Activated CD4-positive, alpha-beta T cell treated with anti-CD3 and anti-CD28 coated beads, Interleukin-2, amount 10 ng/mL, durations not matched to agents 7 days and 5 days (primary cell): Measurements from ENCODE around the gene CUX1. TPM values are rescaled to one million over a fixed set of nuclear protein-coding genes. Genes with fewer than 3 reads are reported as not detected.

Experiments
- CTCF ChIA-PET: fragments of 350-600 bp; sonication (Branson Sonifier 250); formaldehyde crosslinking; loops from one replicate; lab custom pipeline; 2021; ENCODE audit warnings: antibody characterized with exemption; lab: Charles Lee
- POLR2A ChIA-PET: fragments of 350-600 bp; sonication (Branson Sonifier 250); formaldehyde crosslinking; loops from one replicate; lab custom pipeline; 2021; ENCODE audit warnings: antibody characterized with exemption; lab: Charles Lee
- DNase-seq: peaks from one replicate; pipeline ENCODE4 v3.0.0-alpha.2; 2020
- H3K27ac Mint-ChIP-seq: one replicate; pipeline ENCODE4 v1.8.0; 2021; ENCODE audit warnings: mild to moderate bottlenecking, moderate library complexity, mixed read lengths
- H3K27me3 Mint-ChIP-seq: one replicate; pipeline ENCODE4 v1.8.0; 2021; ENCODE audit warnings: mixed read lengths
- H3K36me3 Mint-ChIP-seq: one replicate; pipeline ENCODE4 v1.8.0; 2021; ENCODE audit warnings: low read depth, mixed read lengths
- H3K4me1 Mint-ChIP-seq: one replicate; pipeline ENCODE4 v1.8.0; 2021; ENCODE audit warnings: mixed read lengths
- H3K4me3 Mint-ChIP-seq: one replicate; pipeline ENCODE4 v1.8.0; 2021; ENCODE audit warnings: mild to moderate bottlenecking, moderate library complexity, mixed read lengths
- H3K9me3 Mint-ChIP-seq: one replicate; pipeline ENCODE4 v1.8.0; 2021; ENCODE audit warnings: mixed read lengths
- total RNA-seq, 2 experiments: library from RNA; stranded (reverse); gene quantifications; one replicate each; pipeline ENCODE4 v1.2.3, GENCODE V29; 2021

The CUX1 gene
- total RNA-seq, 2 experiments from 2014 or later = 27.8 to 34.7 TPM

GRCh38 chr7:101941481-101942383 is 124.3 kb downstream of the CUX1 start:
- Mint-ChIP-seq H3K9me3 (no peaks in the 10 kb centered on the region), H3K27ac (no peak overlapping the region), H3K27me3 (no peaks in the 10 kb centered on the region), H3K4me3 (no peak overlapping the region), H3K4me1 (no peaks in the 10 kb centered on the region), H3K36me3 (no peaks in the 10 kb centered on the region)
- ChIA-PET CTCF (interaction anchor here (0.6 to 0.9 kb wide), 2 partner anchors 12 to 207 kb away, joined by 3 read pairs; no protein-coding TSS in a partner anchor), POLR2A (no interaction called here)
- DNase-seq = no peak

- H3K36me3 Mint-ChIP-seq = no peaks in the 10 kb centered on the region
- H3K9me3 Mint-ChIP-seq = no peaks in the 10 kb centered on the region
- POLR2A ChIA-PET = no interaction called here
- DNase-seq = no peak
- no peak overlapping the region for H3K27ac Mint-ChIP-seq
- no peak overlapping the region for H3K4me3 Mint-ChIP-seq
- H3K27me3 Mint-ChIP-seq = no peaks in the 10 kb centered on the region
- H3K4me1 Mint-ChIP-seq = no peaks in the 10 kb centered on the region
- CTCF ChIA-PET = no interaction called here
Observed at GRCh38 chr7:101942603-101943210, 125.3 kb downstream of the CUX1 start.

GRCh38 chr7:101943306-101943705 is 125.9 kb downstream of the CUX1 start:
- no peak for DNase-seq
- Mint-ChIP-seq H3K4me1 (no peaks in the 10 kb centered on the region), H3K36me3 (no peaks in the 10 kb centered on the region), H3K27ac (no peak overlapping the region), H3K27me3 (no peaks in the 10 kb centered on the region), H3K4me3 (no peak overlapping the region), H3K9me3 (no peaks in the 10 kb centered on the region)
- POLR2A ChIA-PET = no interaction called here
- CTCF ChIA-PET = no interaction called here

GRCh38 chr7:101943889-101944600 is 126.6 kb downstream of the CUX1 start:
- no peak for DNase-seq
- H3K36me3 Mint-ChIP-seq = no peaks in the 10 kb centered on the region
- ChIA-PET POLR2A (no interaction called here), CTCF (interaction anchor here (0.6 kb wide), 1 partner anchor 311 kb away, joined by 3 read pairs; no protein-coding TSS in a partner anchor)
- H3K27me3 Mint-ChIP-seq = no peaks in the 10 kb centered on the region
- no peaks in the 10 kb centered on the region for H3K4me1 Mint-ChIP-seq
- H3K9me3 Mint-ChIP-seq = no peaks in the 10 kb centered on the region
- no peak overlapping the region for H3K4me3 Mint-ChIP-seq
- no peak overlapping the region for H3K27ac Mint-ChIP-seq

GRCh38 chr7:101944611-101945010 is 127.2 kb downstream of the CUX1 start:
- H3K4me1 Mint-ChIP-seq = no peaks in the 10 kb centered on the region
- H3K9me3 Mint-ChIP-seq = no peaks in the 10 kb centered on the region
- no peak overlapping the region for H3K27ac Mint-ChIP-seq
- H3K4me3 Mint-ChIP-seq = no peak overlapping the region
- H3K27me3 Mint-ChIP-seq = no peaks in the 10 kb centered on the region
- no peak for DNase-seq
- ChIA-PET CTCF (interaction anchor here (0.6 kb wide), 1 partner anchor 312 kb away, joined by 3 read pairs; no protein-coding TSS in a partner anchor), POLR2A (no interaction called here)
- H3K36me3 Mint-ChIP-seq = no peaks in the 10 kb centered on the region

GRCh38 chr7:101945034-101945758 is 127.8 kb downstream of the CUX1 start:
- CTCF ChIA-PET = interaction anchor here (0.5 kb wide), 1 partner anchor 801 kb away, joined by 4 read pairs; no protein-coding TSS in a partner anchor
- DNase-seq = no peak
- Mint-ChIP-seq H3K27ac (no peak overlapping the region), H3K27me3 (no peaks in the 10 kb centered on the region), H3K9me3 (no peaks in the 10 kb centered on the region), H3K4me1 (no peaks in the 10 kb centered on the region), H3K36me3 (no peaks in the 10 kb centered on the region), H3K4me3 (no peak overlapping the region)
- POLR2A ChIA-PET = no interaction called here

- Mint-ChIP-seq H3K9me3 (no peaks in the 10 kb centered on the region), H3K27ac (no peak overlapping the region), H3K36me3 (no peaks in the 10 kb centered on the region), H3K27me3 (no peaks in the 10 kb centered on the region), H3K4me1 (no peaks in the 10 kb centered on the region), H3K4me3 (no peak overlapping the region)
- ChIA-PET CTCF (no interaction called here), POLR2A (interaction anchor here (0.6 kb wide), 1 partner anchor 335 kb away, joined by 3 read pairs; no protein-coding TSS in a partner anchor)
- no peak for DNase-seq
Observed at GRCh38 chr7:101947899-101948298, 130.5 kb downstream of the CUX1 start.

GRCh38 chr7:101948650-101949049 is 131.2 kb downstream of the CUX1 start:
- Mint-ChIP-seq H3K27ac (no peak overlapping the region), H3K36me3 (no peaks in the 10 kb centered on the region)
- POLR2A ChIA-PET = no interaction called here

GRCh38 chr7:101950450-101951119 is 133.2 kb downstream of the CUX1 start:
- POLR2A ChIA-PET = no interaction called here
- Mint-ChIP-seq H3K9me3 (no peaks in the 10 kb centered on the region), H3K27me3 (no peaks in the 10 kb centered on the region), H3K27ac (no peak overlapping the region), H3K4me3 (no peak overlapping the region), H3K36me3 (no peaks in the 10 kb centered on the region), H3K4me1 (peaks cover 7% of the 10 kb centered on the region)
- CTCF ChIA-PET = no interaction called here
- DNase-seq = no peak

More at GRCh38 chr7:101948650-101949049, 131.2 kb downstream of the CUX1 start:
- Mint-ChIP-seq H3K9me3 (no peaks in the 10 kb centered on the region), H3K4me3 (no peak overlapping the region), H3K27me3 (no peaks in the 10 kb centered on the region), H3K4me1 (peaks cover 6% of the 10 kb centered on the region)
- no peak for DNase-seq
- CTCF ChIA-PET = no interaction called here

GRCh38 chr7:101951757-101952156 is 134.3 kb downstream of the CUX1 start:
- no peaks in the 10 kb centered on the region for H3K9me3 Mint-ChIP-seq
- no peak overlapping the region for H3K27ac Mint-ChIP-seq
- H3K4me1 Mint-ChIP-seq = peaks cover 7% of the 10 kb centered on the region
- H3K4me3 Mint-ChIP-seq = no peak overlapping the region
- CTCF ChIA-PET = interaction anchor here (0.6 to 0.7 kb wide), 2 partner anchors 40 to 1004 kb away, joined by 4 read pairs; no protein-coding TSS in a partner anchor
- no peaks in the 10 kb centered on the region for H3K36me3 Mint-ChIP-seq
- no peak for DNase-seq
- H3K27me3 Mint-ChIP-seq = no peaks in the 10 kb centered on the region
- POLR2A ChIA-PET = no interaction called here

- ChIA-PET POLR2A (no interaction called here), CTCF (no interaction called here)
- DNase-seq = no peak
- Mint-ChIP-seq H3K27me3 (no peaks in the 10 kb centered on the region), H3K9me3 (no peaks in the 10 kb centered on the region), H3K4me3 (no peak overlapping the region), H3K36me3 (no peaks in the 10 kb centered on the region), H3K4me1 (peaks cover 7% of the 10 kb centered on the region), H3K27ac (no peak overlapping the region)
Observed at GRCh38 chr7:101952355-101953247, 135.2 kb downstream of the CUX1 start.
